GM19397 (cell line): ENCODE measurements around the gene LGALS1.
A peak's percentile ranks its signal among the peaks of the same experiment; 100 is the strongest.

ENCODE experiments used
- ATAC-seq: cut with Tn5 transposase; IDR thresholded peaks from one replicate; pipeline ENCODE4 v1.9.1; 2021; ENCODE audit warnings: mild to moderate bottlenecking, moderate library complexity; ENCODE audit not compliant: unreplicated experiment

LGALS1 gene

GRCh38 chr22:37674951-37675929 lies at the start of gene LGALS1:
Gene LGALS1 (plus strand): TSS chr22:37675636. CDS start chr22:37675703, 67 bp downstream.
- no peak for ATAC-seq

DNA sequence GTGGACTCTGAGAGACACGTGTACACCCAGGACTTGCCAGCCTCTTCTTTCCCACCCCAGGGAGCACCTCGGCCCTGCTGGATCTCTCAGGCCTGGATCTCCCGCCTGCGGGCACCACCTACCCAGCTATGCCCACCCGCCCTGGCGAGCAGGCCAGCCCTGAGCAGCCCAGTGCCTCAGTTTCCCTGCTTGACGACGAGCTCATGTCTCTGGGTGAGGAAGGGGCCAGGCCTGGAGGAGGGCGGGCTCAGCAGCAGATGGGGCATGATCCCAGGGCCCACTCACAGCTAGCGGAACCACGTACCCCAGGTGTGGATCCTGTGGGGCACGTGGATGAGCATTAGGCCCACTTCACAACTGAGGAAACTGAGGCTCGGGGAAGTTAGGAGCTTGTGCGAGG lies 49.7 kb upstream of the LGALS1 start:
- no peak for ATAC-seq

GRCh38 chr22:37626144-37626543 lies 49.3 kb upstream of the LGALS1 start:
- ATAC-seq: no peak

- no peak for ATAC-seq
Observed at GRCh38 chr22:37626556-37627075, 48.8 kb upstream of the LGALS1 start.

DNA sequence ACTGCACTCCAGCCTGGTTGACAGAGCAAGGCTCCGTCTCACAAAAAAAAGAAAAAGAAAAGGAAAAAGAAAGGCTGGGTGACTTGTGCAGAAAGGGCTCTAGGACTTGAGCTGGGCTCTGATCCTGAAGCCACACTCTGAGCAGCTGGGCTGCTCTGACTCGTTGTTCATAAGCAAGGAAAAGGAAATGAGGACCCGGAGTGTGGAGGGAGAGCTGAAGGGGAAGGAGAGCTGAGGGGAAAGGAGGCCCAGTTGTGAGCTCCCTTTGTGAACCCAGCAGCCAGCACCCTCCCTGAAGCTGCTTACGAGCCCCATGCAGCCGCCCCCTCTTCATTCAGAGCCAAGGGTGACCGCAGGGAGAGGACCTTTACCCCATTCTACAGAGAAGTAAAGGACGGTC lies 48.3 kb upstream of the LGALS1 start:
- ATAC-seq: no peak

GRCh38 chr22:37627545-37627944 lies 47.9 kb upstream of the LGALS1 start:
- no peak for ATAC-seq

DNA sequence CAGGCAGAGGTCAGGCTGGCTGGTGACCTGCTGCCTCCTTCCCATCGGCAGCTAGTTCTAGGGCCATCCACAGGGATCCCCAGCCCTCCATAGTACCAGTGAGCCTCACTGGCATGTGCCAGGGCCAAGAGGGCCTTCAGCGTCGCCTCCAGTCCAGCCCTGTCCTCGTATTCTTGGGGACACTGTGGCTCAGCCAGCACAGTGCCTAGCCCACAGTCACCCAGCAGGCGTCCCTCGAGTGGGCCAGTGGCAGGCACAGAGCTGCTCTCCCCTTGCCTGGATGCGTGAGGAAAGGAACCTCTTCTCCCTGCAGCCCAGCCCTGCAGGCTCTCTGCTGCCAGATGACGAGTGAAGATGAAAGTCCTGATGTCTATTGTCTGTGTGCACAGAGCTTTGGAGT lies 46.6 kb upstream of the LGALS1 start:
- ATAC-seq: no peak

DNA sequence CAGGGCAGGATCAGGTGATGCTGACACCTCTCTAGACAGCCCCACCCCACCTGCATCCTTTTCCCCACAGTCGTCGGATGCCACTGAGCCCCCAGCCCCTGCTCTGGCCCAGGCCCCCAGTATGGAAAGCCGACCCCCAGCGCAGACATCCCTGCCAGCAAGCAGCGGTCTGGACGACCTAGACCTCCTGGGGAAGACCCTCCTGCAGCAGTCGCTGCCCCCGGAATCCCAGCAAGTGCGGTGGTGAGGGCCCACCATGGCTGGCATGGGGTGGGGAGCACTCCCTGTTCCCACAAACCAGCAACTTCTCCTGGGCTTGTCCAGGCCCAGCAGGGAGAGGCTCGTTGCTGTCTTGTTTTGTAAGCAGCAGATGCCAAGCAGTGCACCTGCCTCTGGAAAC lies 45.5 kb upstream of the LGALS1 start:
- no peak for ATAC-seq

- no peak for ATAC-seq
Observed at GRCh38 chr22:37630839-37631435, 44.5 kb upstream of the LGALS1 start.

DNA sequence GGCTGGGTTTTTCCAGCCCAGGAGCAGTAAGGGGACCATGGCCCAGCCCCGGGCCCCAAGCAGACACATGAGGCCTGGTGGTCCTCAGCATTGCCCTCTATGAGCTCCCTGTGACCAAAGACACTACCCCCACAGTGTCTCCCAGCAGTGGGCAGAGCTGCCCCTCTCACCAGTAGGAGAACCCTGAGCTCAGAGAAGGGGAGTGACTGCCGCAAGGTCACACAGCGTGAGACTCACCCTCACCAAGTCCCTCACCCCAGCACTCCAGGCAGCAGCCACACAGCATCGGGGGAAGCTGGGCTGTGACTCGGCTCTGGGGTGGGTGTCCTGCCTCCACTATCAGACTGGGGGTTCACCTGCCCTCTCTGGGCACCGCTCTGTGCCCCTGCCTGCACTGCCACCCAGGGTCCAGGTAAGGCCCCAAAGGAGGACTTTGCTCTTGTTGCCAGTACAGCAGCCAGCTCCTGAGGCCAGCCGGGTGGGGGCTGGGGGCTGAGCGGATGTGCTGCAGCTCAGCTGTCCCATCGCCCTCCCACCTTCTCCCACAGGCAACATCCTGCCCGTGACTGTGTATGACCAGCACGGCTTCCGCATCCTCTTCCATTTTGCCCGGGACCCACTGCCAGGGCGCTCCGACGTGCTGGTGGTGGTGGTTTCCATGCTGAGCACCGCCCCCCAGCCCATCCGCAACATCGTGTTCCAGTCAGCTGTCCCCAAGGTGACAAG lies 43.8 kb upstream of the LGALS1 start:
- ATAC-seq: no peak

GRCh38 chr22:37632174-37633088 lies 43.0 kb upstream of the LGALS1 start:
- no peak for ATAC-seq

GRCh38 chr22:37633089-37633624 lies 42.3 kb upstream of the LGALS1 start:
- peak; percentile 54 for ATAC-seq

- ATAC-seq: peak; percentile 52
Observed at GRCh38 chr22:37633625-37634416, 41.6 kb upstream of the LGALS1 start.

- no peak for ATAC-seq
Observed at GRCh38 chr22:37634417-37634924, 41.0 kb upstream of the LGALS1 start.

DNA sequence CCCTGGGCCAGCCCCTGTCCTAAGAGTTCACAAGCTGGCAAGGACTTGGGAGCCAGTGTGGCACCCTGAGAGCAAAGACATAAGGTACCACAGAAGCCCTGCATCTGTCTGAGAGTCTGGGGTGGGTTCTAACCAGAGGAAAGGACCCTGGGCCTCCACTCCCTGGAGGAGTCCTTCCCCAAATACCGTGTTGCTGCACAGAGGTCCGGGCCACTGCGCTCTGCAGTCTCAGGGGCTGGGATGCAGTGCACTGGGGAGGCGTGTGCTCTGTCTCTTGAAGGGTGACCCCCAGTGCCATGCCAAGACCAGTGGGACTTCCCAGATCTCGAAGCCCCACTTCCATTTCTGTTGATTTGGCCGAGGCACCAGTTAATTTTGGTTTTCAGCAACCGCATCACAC lies 40.3 kb upstream of the LGALS1 start:
- ATAC-seq: no peak

- ATAC-seq: no peak
Observed at GRCh38 chr22:37636186-37636948, 39.1 kb upstream of the LGALS1 start.

GRCh38 chr22:37636949-37637273 lies 38.5 kb upstream of the LGALS1 start:
- ATAC-seq: no peak

- ATAC-seq: no peak
Observed at GRCh38 chr22:37638391-37639069, 36.9 kb upstream of the LGALS1 start.
